CD8-positive, alpha-beta memory T cell (primary cell): ENCODE results near the gene KRT13. TPM values are rescaled to one million over a fixed set of nuclear protein-coding genes. Genes with fewer than 3 reads are reported as not detected.

Source experiments
- CTCF ChIA-PET: fragments of 350-600 bp; sonication (Branson Sonifier 250); formaldehyde crosslinking; loops from one replicate; lab custom pipeline; 2021; ENCODE audit warnings: antibody characterized with exemption; lab: Charles Lee
- POLR2A ChIA-PET: fragments of 350-600 bp; sonication (Branson Sonifier 250); formaldehyde crosslinking; loops from one replicate; lab custom pipeline; 2021; ENCODE audit warnings: antibody characterized with exemption; lab: Charles Lee
- DNase-seq, 5 donors: peaks; one replicate each; pipeline versions ENCODE4 v3.0.0 to v3.0.0-alpha.2; 2020 to 2022; ENCODE audit warnings: mixed read lengths in 1 of 5
- H3K27ac ChIP-seq: one replicate; pipeline ENCODE4 v1.7.0; 2013; ENCODE audit warnings: low read depth, mild to moderate bottlenecking, low read length, moderate library complexity
- H3K27me3 ChIP-seq: 2 replicates; pipeline ENCODE4 v1.7.0; 2013; ENCODE audit warnings: low read length, mild to moderate bottlenecking; ENCODE audit not compliant: insufficient read depth, poor library complexity, severe bottlenecking
- H3K36me3 ChIP-seq: 2 replicates; pipeline ENCODE4 v1.7.0; 2013; ENCODE audit warnings: mild to moderate bottlenecking, low read length, moderate library complexity; ENCODE audit not compliant: insufficient read depth
- H3K4me1 ChIP-seq: 2 replicates; pipeline ENCODE4 v1.7.0; 2013; ENCODE audit warnings: mild to moderate bottlenecking, low read length, moderate library complexity; ENCODE audit not compliant: insufficient read depth
- H3K4me3 ChIP-seq: 2 replicates; pipeline ENCODE4 v1.7.0; 2013; ENCODE audit warnings: mild to moderate bottlenecking, low read length
- H3K9me3 ChIP-seq: 2 replicates; pipeline ENCODE4 v1.7.0; 2013; ENCODE audit warnings: mild to moderate bottlenecking, low read length
- H3K27ac Mint-ChIP-seq, 8 donors: one replicate each; pipeline ENCODE4 v1.8.0; 2020 to 2021; ENCODE audit warnings: mixed read lengths in 8 of 8, mild to moderate bottlenecking in 6 of 8, inconsistent platforms in 3 of 8, moderate library complexity in 3 of 8
- H3K27me3 Mint-ChIP-seq, 2 donors: one replicate each; pipeline ENCODE4 v1.8.0; 2020 to 2021; ENCODE audit warnings: mixed read lengths in 2 of 2, mild to moderate bottlenecking in 1 of 2, moderate library complexity in 1 of 2
- H3K36me3 Mint-ChIP-seq, 3 donors: one replicate each; pipeline ENCODE4 v1.8.0; 2020 to 2021; ENCODE audit warnings: mixed read lengths in 3 of 3, inconsistent platforms in 1 of 3, mild to moderate bottlenecking in 1 of 3
- H3K4me1 Mint-ChIP-seq, 3 donors: one replicate each; pipeline ENCODE4 v1.8.0; 2020 to 2021; ENCODE audit warnings: mixed read lengths in 3 of 3, inconsistent platforms in 1 of 3, mild to moderate bottlenecking in 1 of 3
- H3K4me3 Mint-ChIP-seq, 7 donors: one replicate each; pipeline ENCODE4 v1.8.0; 2020 to 2021; ENCODE audit warnings: mixed read lengths in 7 of 7, mild to moderate bottlenecking in 6 of 7, moderate library complexity in 4 of 7, inconsistent platforms in 2 of 7
- H3K9me3 Mint-ChIP-seq, 5 donors: one replicate each; pipeline ENCODE4 v1.8.0; 2020 to 2022; ENCODE audit warnings: mixed read lengths in 5 of 5, mild to moderate bottlenecking in 3 of 5, moderate library complexity in 2 of 5, inconsistent platforms in 1 of 5
- polyA plus RNA-seq: library from polyadenylated mRNA; unstranded; fragments of 300-500 nt; fragmentation: Illumina TruSeq; gene quantifications from one replicate; pipeline ENCODE4 v1.2.3, GENCODE V29; 2021
- total RNA-seq, 2 experiments: library from RNA; stranded (reverse); gene quantifications; one replicate each; pipeline ENCODE4 v1.2.3, GENCODE V29; 2021

KRT13 gene
- total and polyA plus RNA-seq, 3 experiments from 2014 or later = not detected

- no peaks in the 10 kb centered on the region for H3K27me3 ChIP-seq
- no peaks in the 10 kb centered on the region for H3K36me3 ChIP-seq
- DNase-seq = peak in 1 of 5 donors; percentile 8
- Mint-ChIP-seq H3K9me3 (no peaks in the 10 kb centered on the region), H3K4me3 (no peak overlapping the region), H3K36me3 (no peaks in the 10 kb centered on the region), H3K4me1 (no peaks in the 10 kb centered on the region), H3K27ac (no peak overlapping the region), H3K27me3 (peaks cover 16 to 55% of the 10 kb centered on the region in 2 donors)
- CTCF ChIA-PET = interaction anchor here (3.1 kb wide), 1 partner anchor 12 kb away, joined by 10 read pairs; no protein-coding TSS in a partner anchor
- no peaks in the 10 kb centered on the region for H3K9me3 ChIP-seq
- no peak overlapping the region for H3K27ac ChIP-seq
- no peak overlapping the region for H3K4me3 ChIP-seq
- no peaks in the 10 kb centered on the region for H3K4me1 ChIP-seq
- POLR2A ChIA-PET = no interaction called here
These were observed 31.6 kb upstream of the KRT13 start for GRCh38 chr17:41536741-41537613.

GRCh38 chr17:41535764-41536481 is 30.5 kb upstream of the KRT13 start:
- Mint-ChIP-seq H3K9me3 (no peaks in the 10 kb centered on the region), H3K36me3 (no peaks in the 10 kb centered on the region), H3K27ac (no peak overlapping the region), H3K27me3 (peaks cover 21 to 65% of the 10 kb centered on the region in 2 donors), H3K4me3 (no peak overlapping the region), H3K4me1 (no peaks in the 10 kb centered on the region)
- Histone ChIP-seq H3K36me3 (no peaks in the 10 kb centered on the region), H3K27ac (no peak overlapping the region), H3K27me3 (no peaks in the 10 kb centered on the region), H3K9me3 (no peaks in the 10 kb centered on the region), H3K4me3 (no peak overlapping the region), H3K4me1 (no peaks in the 10 kb centered on the region)
- ChIA-PET CTCF (no interaction called here), POLR2A (no interaction called here)
- DNase-seq = peak in 1 of 5 donors; percentile 25

GRCh38 chr17:41534899-41535546 is 29.6 kb upstream of the KRT13 start:
- no peak overlapping the region for H3K4me3 ChIP-seq
- H3K9me3 ChIP-seq = no peaks in the 10 kb centered on the region
- no peaks in the 10 kb centered on the region for H3K36me3 ChIP-seq
- no peak overlapping the region for H3K27ac ChIP-seq
- CTCF ChIA-PET = interaction anchor here (1.7 kb wide), 1 partner anchor 14 kb away, joined by 8 read pairs; no protein-coding TSS in a partner anchor
- Mint-ChIP-seq H3K9me3 (no peaks in the 10 kb centered on the region), H3K27me3 (peaks cover 24 to 72% of the 10 kb centered on the region in 2 donors), H3K4me1 (no peaks in the 10 kb centered on the region), H3K4me3 (no peak overlapping the region), H3K27ac (no peak overlapping the region), H3K36me3 (no peaks in the 10 kb centered on the region)
- no peaks in the 10 kb centered on the region for H3K27me3 ChIP-seq
- DNase-seq = no peak
- POLR2A ChIA-PET = no interaction called here
- H3K4me1 ChIP-seq = no peaks in the 10 kb centered on the region

- Histone ChIP-seq H3K36me3 (no peaks in the 10 kb centered on the region), H3K27me3 (peaks cover 11% of the 10 kb centered on the region), H3K27ac (no peak overlapping the region), H3K4me1 (no peaks in the 10 kb centered on the region), H3K9me3 (no peaks in the 10 kb centered on the region), H3K4me3 (no peak overlapping the region)
- Mint-ChIP-seq H3K9me3 (peaks cover 0 to 4% (median 0%) of the 10 kb centered on the region in 5 donors), H3K27ac (no peak overlapping the region), H3K4me1 (peaks cover under 1 to 6% (median 4%) of the 10 kb centered on the region in 3 donors), H3K27me3 (peaks cover 38 to 82% of the 10 kb centered on the region in 2 donors), H3K4me3 (no peak overlapping the region), H3K36me3 (no peaks in the 10 kb centered on the region)
- no peak for DNase-seq
- POLR2A ChIA-PET = no interaction called here
- CTCF ChIA-PET = no interaction called here
These were observed 28.2 kb upstream of the KRT13 start for GRCh38 chr17:41533613-41534012.

- Mint-ChIP-seq H3K27me3 (peaks cover 44 to 83% of the 10 kb centered on the region in 2 donors), H3K27ac (peak overlapping the region in 1 of 8 donors; percentile 23), H3K36me3 (no peaks in the 10 kb centered on the region), H3K4me3 (no peak overlapping the region), H3K4me1 (peaks cover 4 to 11% (median 6%) of the 10 kb centered on the region in 3 donors), H3K9me3 (peaks cover 0 to 4% (median 0%) of the 10 kb centered on the region in 5 donors)
- no peak overlapping the region for H3K27ac ChIP-seq
- H3K4me3 ChIP-seq = no peak overlapping the region
- DNase-seq = no peak
- H3K36me3 ChIP-seq = no peaks in the 10 kb centered on the region
- CTCF ChIA-PET = interaction anchor here (0.5 to 1.5 kb wide), 4 partner anchors 9 to 130 kb away, joined by 3 to 5 read pairs (median 3); no protein-coding TSS in a partner anchor
- H3K4me1 ChIP-seq = no peaks in the 10 kb centered on the region
- peaks cover 15% of the 10 kb centered on the region for H3K27me3 ChIP-seq
- no peaks in the 10 kb centered on the region for H3K9me3 ChIP-seq
- POLR2A ChIA-PET = no interaction called here
These were observed 27.6 kb upstream of the KRT13 start for GRCh38 chr17:41532947-41533570.

- ChIA-PET POLR2A (no interaction called here), CTCF (interaction anchor here (1.0 to 1.5 kb wide), 3 partner anchors 17 to 131 kb away, joined by 3 to 5 read pairs (median 3); no protein-coding TSS in a partner anchor)
- Histone ChIP-seq H3K27me3 (peaks cover 15% of the 10 kb centered on the region), H3K36me3 (no peaks in the 10 kb centered on the region), H3K4me3 (no peak overlapping the region), H3K27ac (no peak overlapping the region), H3K9me3 (no peaks in the 10 kb centered on the region), H3K4me1 (no peaks in the 10 kb centered on the region)
- no peak overlapping the region for H3K27ac Mint-ChIP-seq
- no peaks in the 10 kb centered on the region for H3K36me3 Mint-ChIP-seq
- H3K4me3 Mint-ChIP-seq = no peak overlapping the region
- no peak for DNase-seq
- peaks cover 0 to 4% (median 0%) of the 10 kb centered on the region in 5 donors for H3K9me3 Mint-ChIP-seq
- H3K4me1 Mint-ChIP-seq = peaks cover 4 to 21% (median 8%) of the 10 kb centered on the region in 3 donors
- H3K27me3 Mint-ChIP-seq = peaks cover 47 to 84% of the 10 kb centered on the region in 2 donors
These were observed 26.6 kb upstream of the KRT13 start for GRCh38 chr17:41531993-41532392.

- no peak overlapping the region for H3K27ac Mint-ChIP-seq
- CTCF ChIA-PET = no interaction called here
- no peak for DNase-seq
- Histone ChIP-seq H3K9me3 (no peaks in the 10 kb centered on the region), H3K27ac (peak overlapping the region; percentile 72), H3K27me3 (peaks cover 15% of the 10 kb centered on the region), H3K4me3 (no peak overlapping the region), H3K36me3 (no peaks in the 10 kb centered on the region), H3K4me1 (no peaks in the 10 kb centered on the region)
- H3K36me3 Mint-ChIP-seq = no peaks in the 10 kb centered on the region
- peaks cover 0 to 4% (median 0%) of the 10 kb centered on the region in 5 donors for H3K9me3 Mint-ChIP-seq
- POLR2A ChIA-PET = no interaction called here
- H3K27me3 Mint-ChIP-seq = peaks cover 50 to 85% of the 10 kb centered on the region in 2 donors
- H3K4me3 Mint-ChIP-seq = no peak overlapping the region
- H3K4me1 Mint-ChIP-seq = peaks cover 4 to 21% (median 8%) of the 10 kb centered on the region in 3 donors
These were observed 24.9 kb upstream of the KRT13 start for GRCh38 chr17:41530062-41531048.
